Spinal cord (tissue), 10 donors: ENCODE data around the gene TECR. TPM values are rescaled to one million over a fixed set of nuclear protein-coding genes. Genes with fewer than 3 reads are reported as not detected.
"Not testable (repeated sequence)": the region's sequence is repeated elsewhere in the genome, so short reads cannot be mapped to it uniquely, and the experiment has no call there.

Experiments used
- DNase-seq, 6 donors: peaks; one replicate each; pipeline versions ENCODE4 v3.0.0 to v3.0.0-alpha.2; 2013 to 2015; ENCODE audit warnings: low spot score in 6 of 6, low read depth in 4 of 6
- H3K27ac ChIP-seq: one replicate; pipeline ENCODE4 v1.5.1; 2013; ENCODE audit warnings: low read depth, low read length, control low read depth
- H3K27me3 ChIP-seq: one replicate; pipeline ENCODE4 v1.6.1; 2013; ENCODE audit warnings: low read length; ENCODE audit not compliant: control insufficient read depth, insufficient read depth
- H3K36me3 ChIP-seq: one replicate; pipeline ENCODE4 v1.6.1; 2013; ENCODE audit warnings: low read length; ENCODE audit not compliant: control insufficient read depth, insufficient read depth
- H3K4me1 ChIP-seq: one replicate; pipeline ENCODE4 v1.6.1; 2013; ENCODE audit warnings: low read length; ENCODE audit not compliant: control insufficient read depth, insufficient read depth
- H3K4me3 ChIP-seq: one replicate; pipeline ENCODE4 v1.5.1; 2013; ENCODE audit warnings: low read depth, low read length, control low read depth
- H3K9me3 ChIP-seq: one replicate; pipeline ENCODE4 v1.6.1; 2013; ENCODE audit warnings: low read length; ENCODE audit not compliant: control insufficient read depth, insufficient read depth
- WGBS: methylation state at CpG from one replicate; pipeline ENCODE4 v1.1.5; 2013; ENCODE audit warnings: missing lambda C conversion rate; ENCODE audit not compliant: insufficient coverage; 5-methylcytosine and 5-hydroxymethylcytosine counted together
- polyA plus RNA-seq, 2 donors: library from polyadenylated mRNA; unstranded; fragments of 120-200 nt; gene quantifications; one replicate each; pipeline ENCODE4 v1.2.1, GENCODE V29; 2013; ENCODE audit not compliant: insufficient read length in 2 of 2
- small RNA-seq: library from RNA; depleted of rRNA; stranded (forward); fragments of <200 nt; gene quantifications from one replicate; pipeline ENCODE3, GENCODE V24; 2014; ENCODE audit warnings: low replicate concordance
- total RNA-seq, 2 donors: library from RNA; depleted of rRNA in 1 of 2; stranded (reverse); fragments of 120-200 nt in 1 of 2; fragments of >200 nt in 1 of 2; gene quantifications; one replicate each; pipeline versions ENCODE4 v1.2.3 to v1.2.4, GENCODE V29; 2013 to 2014
- donor health status: healthy.

Gene TECR
- total and polyA plus RNA-seq, 4 donors, result 38.1 to 210 (median 136) TPM

DNA sequence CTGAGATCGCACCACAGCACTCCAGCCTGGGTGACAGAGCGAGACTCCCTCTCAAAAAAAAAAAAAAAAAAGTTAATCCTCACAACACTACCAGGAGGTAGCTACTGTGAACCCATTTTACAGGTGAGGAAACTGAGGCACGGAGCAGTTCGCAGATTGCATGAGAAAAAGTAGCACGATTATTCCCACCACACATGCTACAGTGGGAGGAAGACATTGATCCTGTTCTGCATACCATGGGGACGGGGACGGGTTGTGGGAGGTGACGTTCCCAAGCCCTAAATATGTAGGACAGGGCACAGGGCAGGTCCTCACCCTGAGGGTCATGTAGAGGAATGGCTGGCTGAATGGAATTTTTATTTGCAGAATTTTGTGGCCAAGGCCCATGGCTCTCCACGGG, 77.2 kb downstream of the TECR start:
- H3K36me3 ChIP-seq, result no peaks in the 10 kb centered on the region
- H3K4me1 ChIP-seq, result no peaks in the 10 kb centered on the region
- no peak overlapping the region for H3K4me3 ChIP-seq
- H3K27ac ChIP-seq, result no peak overlapping the region
- no peaks in the 10 kb centered on the region for H3K27me3 ChIP-seq
- H3K9me3 ChIP-seq, result no peaks in the 10 kb centered on the region
- DNase-seq, result no peak
- WGBS, result 81% methylated on average over 4 of the region's 9 CpGs

DNA sequence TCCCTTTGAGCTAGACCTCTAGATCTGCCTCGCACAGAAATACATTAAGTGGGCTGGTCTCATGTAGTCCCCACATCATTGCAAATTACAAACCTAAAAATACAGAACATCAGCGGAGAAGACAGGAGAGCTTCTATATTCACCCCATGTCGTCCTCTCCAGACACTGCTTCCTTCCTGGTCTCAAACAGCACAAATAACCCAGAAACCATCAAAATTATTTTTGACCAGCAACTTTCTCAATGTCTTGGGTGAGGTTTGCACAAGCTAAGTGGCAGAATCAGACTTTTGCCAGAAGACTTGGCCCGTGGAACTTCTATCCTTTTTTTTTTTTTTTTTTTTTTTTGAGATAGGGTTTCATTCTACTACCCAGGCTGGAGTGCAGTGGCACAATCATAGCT, 81.7 kb downstream of the TECR start:
- DNase-seq, result no peak
- no peaks in the 10 kb centered on the region for H3K27me3 ChIP-seq
- WGBS, result 60% methylated on average over 2 of the region's 4 CpGs
- no peaks in the 10 kb centered on the region for H3K4me1 ChIP-seq
- no peaks in the 10 kb centered on the region for H3K36me3 ChIP-seq
- H3K27ac ChIP-seq, result no peak overlapping the region
- no peak overlapping the region for H3K4me3 ChIP-seq
- no peaks in the 10 kb centered on the region for H3K9me3 ChIP-seq

- not testable (repeated sequence) for H3K27me3 ChIP-seq, H3K27ac ChIP-seq, H3K9me3 ChIP-seq, DNase-seq, H3K36me3 ChIP-seq, H3K4me1 ChIP-seq, H3K4me3 ChIP-seq
- WGBS, result 87% methylated on average over 3 of the region's 5 CpGs
These were observed 82.8 kb downstream of the TECR start for GRCh38 chr19:14612242-14612641.

DNA sequence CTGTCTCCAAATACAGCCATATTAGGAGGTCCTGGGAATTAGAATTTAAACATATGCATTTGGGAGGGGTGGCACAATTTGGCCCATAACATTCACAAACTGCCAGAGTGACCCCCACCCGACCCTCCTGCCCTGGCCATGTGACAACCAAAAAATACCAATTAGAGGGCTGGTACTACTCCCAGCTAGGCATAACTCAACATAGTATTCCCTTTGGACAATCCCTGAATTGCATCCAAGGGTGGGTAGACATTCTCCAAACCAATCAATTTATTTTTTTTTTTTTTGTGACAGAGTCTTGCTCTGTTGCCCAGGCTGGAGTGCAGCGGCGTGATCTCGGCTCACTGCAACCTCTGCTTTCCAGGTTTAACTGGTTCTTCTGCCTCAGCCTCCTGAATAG, 83.3 kb downstream of the TECR start:
- 79% methylated on average over 2 of the region's 4 CpGs for WGBS
- H3K36me3 ChIP-seq, result no peaks in the 10 kb centered on the region
- H3K9me3 ChIP-seq, result no peaks in the 10 kb centered on the region
- H3K27me3 ChIP-seq, result no peaks in the 10 kb centered on the region
- no peaks in the 10 kb centered on the region for H3K4me1 ChIP-seq
- no peak for DNase-seq
- H3K27ac ChIP-seq, result no peak overlapping the region
- no peak overlapping the region for H3K4me3 ChIP-seq

GRCh38 chr19:14613399-14614098, 84.2 kb downstream of the TECR start:
- H3K27ac ChIP-seq, H3K4me1 ChIP-seq, H3K9me3 ChIP-seq, DNase-seq, H3K27me3 ChIP-seq, H3K4me3 ChIP-seq, H3K36me3 ChIP-seq: not testable (repeated sequence)
- 87% methylated on average over 11 of the region's 14 CpGs for WGBS

DNA sequence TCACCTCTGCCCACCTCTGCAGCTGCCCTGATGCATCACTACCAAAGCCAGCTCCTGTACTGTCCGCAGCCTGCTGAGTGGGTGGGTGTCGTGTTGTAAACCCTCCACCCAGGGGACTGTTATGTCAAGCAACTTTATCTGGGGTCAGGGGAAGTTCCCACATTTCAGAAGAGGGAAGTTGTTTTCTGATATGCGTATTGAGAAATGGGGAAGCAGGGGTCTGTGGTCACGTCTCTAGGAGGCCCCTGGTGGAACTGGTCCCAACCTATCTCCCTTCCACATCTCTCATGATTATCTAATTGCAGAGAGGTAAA, 84.7 kb downstream of the TECR start:
- H3K27me3 ChIP-seq, result no peaks in the 10 kb centered on the region
- WGBS, result no CpG with 5 or more reads among the region's 4 CpGs
- DNase-seq, result no peak
- H3K4me3 ChIP-seq, result no peak overlapping the region
- no peak overlapping the region for H3K27ac ChIP-seq
- H3K36me3 ChIP-seq, result no peaks in the 10 kb centered on the region
- H3K4me1 ChIP-seq, result no peaks in the 10 kb centered on the region
- H3K9me3 ChIP-seq, result no peaks in the 10 kb centered on the region

Small RNAs within 50 kb of the gene (small RNA-seq; reads per million reads assigned to genes)
- gene RN7SL842P (not detected), gene SNRPGP15 (not detected)

Other genes starting within 250 kb of the TECR start
- gene ADGRE5, start 148.2 kb upstream of the TECR start, total RNA-seq, result 1 to 10 TPM; 7.3 to 7.8 TPM
- 1 to 10 TPM; 3.9 to 6.8 TPM for gene ADGRE5, start 148.2 kb upstream of the TECR start, polyA plus RNA-seq
- 10 to 100 TPM; 26.3 to 48.7 TPM for gene DDX39A, start 110.3 kb upstream of the TECR start, total RNA-seq
- gene DDX39A, start 110.3 kb upstream of the TECR start, polyA plus RNA-seq, result 10 to 100 TPM; 64.1 to 65.0 TPM
- gene PKN1, start 96.3 kb upstream of the TECR start, total RNA-seq, result 10 to 100 TPM; 53.5 to 74.4 TPM
- 100 to 1,000 TPM; 108 to 117 TPM for gene PKN1, start 96.3 kb upstream of the TECR start, polyA plus RNA-seq
- under 1 TPM in 1 of 2 donors, not detected in 1; 0.11 TPM for gene PTGER1, start 54.2 kb upstream of the TECR start, total RNA-seq
- under 1 TPM; 0.54 to 0.63 TPM for gene PTGER1, start 54.2 kb upstream of the TECR start, polyA plus RNA-seq
- gene GIPC1, start 33.5 kb upstream of the TECR start, total RNA-seq, result 100 to 1,000 TPM in 1 of 2 donors, 10 to 100 TPM in 1; 58.3 to 105 TPM
- 100 to 1,000 TPM; 123 to 137 TPM for gene GIPC1, start 33.5 kb upstream of the TECR start, polyA plus RNA-seq
- gene DNAJB1, start 11.2 kb upstream of the TECR start, total RNA-seq, result 10 to 100 TPM; 78.3 to 91.1 TPM
- gene DNAJB1, start 11.2 kb upstream of the TECR start, polyA plus RNA-seq, result 100 to 1,000 TPM in 1 of 2 donors, 10 to 100 TPM in 1; 85.2 to 102 TPM
- 100 to 1,000 TPM; 152 to 310 TPM for gene NDUFB7, start 42.5 kb downstream of the TECR start, total RNA-seq
- 100 to 1,000 TPM; 143 to 160 TPM for gene NDUFB7, start 42.5 kb downstream of the TECR start, polyA plus RNA-seq
- under 1 TPM; 0.17 to 0.50 TPM for gene CLEC17A, start 53.5 kb downstream of the TECR start, total RNA-seq
- gene CLEC17A, start 53.5 kb downstream of the TECR start, polyA plus RNA-seq, result under 1 TPM; 0.09 to 0.16 TPM
- 1 to 10 TPM in 1 of 2 donors, not detected in 1; 1.1 TPM for gene ADGRE3, start 145.2 kb downstream of the TECR start, total RNA-seq
- gene ADGRE3, start 145.2 kb downstream of the TECR start, polyA plus RNA-seq, result not detected
- 10 to 100 TPM; 22.8 to 25.5 TPM for gene ZNF333, start 160.5 kb downstream of the TECR start, total RNA-seq
- 10 to 100 TPM; 23.9 to 44.0 TPM for gene ZNF333, start 160.5 kb downstream of the TECR start, polyA plus RNA-seq
- 1 to 10 TPM in 1 of 2 donors, under 1 TPM in 1; 0.33 to 1.3 TPM for gene ADGRE2, start 249.0 kb downstream of the TECR start, total RNA-seq
- gene ADGRE2, start 249.0 kb downstream of the TECR start, polyA plus RNA-seq, result under 1 TPM; 0.38 to 0.81 TPM